ENCODE measurements around the gene TSPAN18. TPM values are rescaled to one million over a fixed set of nuclear protein-coding genes. Genes with fewer than 3 reads are reported as not detected.

The TSPAN18 gene
- total and polyA plus RNA-seq, 8 donors, result 27.2 to 85.8 (median 63.7) TPM

DNA sequence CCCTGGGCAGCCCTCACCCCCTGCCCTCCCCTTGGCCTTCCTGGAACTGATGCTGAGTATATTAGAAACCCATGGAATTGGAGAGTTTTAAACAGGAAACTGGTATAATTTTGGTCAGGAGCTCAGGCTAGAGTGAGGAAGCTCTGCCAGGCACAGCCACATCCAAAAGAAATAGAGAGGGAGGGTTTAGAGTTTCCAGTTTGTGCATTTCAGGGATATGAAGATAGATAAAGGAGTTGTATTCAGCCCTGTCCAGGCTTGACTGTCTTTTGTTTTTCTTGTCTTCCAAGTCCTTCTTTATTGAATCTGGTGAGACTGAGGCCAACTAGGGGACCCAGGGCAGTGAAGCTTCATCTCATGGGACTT, 71.8 kb downstream of the TSPAN18 start:
- ATAC-seq (no peak), DNase-seq (no peak)
- no peaks in the 10 kb centered on the region for H3K9me3 ChIP-seq
- H3K4me3 ChIP-seq, result no peak overlapping the region
- peaks cover 0 to 5% of the 10 kb centered on the region in 2 donors for H3K27me3 ChIP-seq
- H3K4me1 ChIP-seq, result no peaks in the 10 kb centered on the region
- TF ChIP-seq, protein P1, sequence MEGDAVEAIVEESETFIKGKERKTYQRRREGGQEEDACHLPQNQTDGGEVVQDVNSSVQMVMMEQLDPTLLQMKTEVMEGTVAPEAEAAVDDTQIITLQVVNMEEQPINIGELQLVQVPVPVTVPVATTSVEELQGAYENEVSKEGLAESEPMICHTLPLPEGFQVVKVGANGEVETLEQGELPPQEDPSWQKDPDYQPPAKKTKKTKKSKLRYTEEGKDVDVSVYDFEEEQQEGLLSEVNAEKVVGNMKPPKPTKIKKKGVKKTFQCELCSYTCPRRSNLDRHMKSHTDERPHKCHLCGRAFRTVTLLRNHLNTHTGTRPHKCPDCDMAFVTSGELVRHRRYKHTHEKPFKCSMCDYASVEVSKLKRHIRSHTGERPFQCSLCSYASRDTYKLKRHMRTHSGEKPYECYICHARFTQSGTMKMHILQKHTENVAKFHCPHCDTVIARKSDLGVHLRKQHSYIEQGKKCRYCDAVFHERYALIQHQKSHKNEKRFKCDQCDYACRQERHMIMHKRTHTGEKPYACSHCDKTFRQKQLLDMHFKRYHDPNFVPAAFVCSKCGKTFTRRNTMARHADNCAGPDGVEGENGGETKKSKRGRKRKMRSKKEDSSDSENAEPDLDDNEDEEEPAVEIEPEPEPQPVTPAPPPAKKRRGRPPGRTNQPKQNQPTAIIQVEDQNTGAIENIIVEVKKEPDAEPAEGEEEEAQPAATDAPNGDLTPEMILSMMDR (IDR thresholded peaks at IDR 0.05), result no peak
- no peaks in the 10 kb centered on the region for H3K36me3 ChIP-seq
- intact Hi-C loops (cut with DNase I), result no loop called here
- no peak overlapping the region for H3K27ac ChIP-seq

- DNase-seq, result no peak
- intact Hi-C loops (cut with DNase I), result no loop called here
- Histone ChIP-seq H3K4me1 (no peaks in the 10 kb centered on the region), H3K27me3 (peaks cover 0 to 5% of the 10 kb centered on the region in 2 donors), H3K27ac (no peak overlapping the region), H3K9me3 (no peaks in the 10 kb centered on the region), H3K4me3 (no peak overlapping the region), H3K36me3 (no peaks in the 10 kb centered on the region)
- ATAC-seq, result no peak
- TF ChIP-seq, protein P1 (IDR thresholded peaks at IDR 0.05), result no peak
These were observed 72.2 kb downstream of the TSPAN18 start for GRCh38 chr11:44799012-44799411.

GRCh38 chr11:44802347-44802746, 75.6 kb downstream of the TSPAN18 start:
- DNase-seq (no peak), ATAC-seq (no peak)
- H3K4me1 ChIP-seq, result no peaks in the 10 kb centered on the region
- H3K4me3 ChIP-seq, result no peak overlapping the region
- H3K36me3 ChIP-seq, result no peaks in the 10 kb centered on the region
- H3K27ac ChIP-seq, result no peak overlapping the region
- TF ChIP-seq, protein P1 (IDR thresholded peaks at IDR 0.05), result no peak
- H3K27me3 ChIP-seq, result peaks cover 0 to 5% of the 10 kb centered on the region in 2 donors
- no peaks in the 10 kb centered on the region for H3K9me3 ChIP-seq
- intact Hi-C loops (cut with DNase I), result no loop called here

DNA sequence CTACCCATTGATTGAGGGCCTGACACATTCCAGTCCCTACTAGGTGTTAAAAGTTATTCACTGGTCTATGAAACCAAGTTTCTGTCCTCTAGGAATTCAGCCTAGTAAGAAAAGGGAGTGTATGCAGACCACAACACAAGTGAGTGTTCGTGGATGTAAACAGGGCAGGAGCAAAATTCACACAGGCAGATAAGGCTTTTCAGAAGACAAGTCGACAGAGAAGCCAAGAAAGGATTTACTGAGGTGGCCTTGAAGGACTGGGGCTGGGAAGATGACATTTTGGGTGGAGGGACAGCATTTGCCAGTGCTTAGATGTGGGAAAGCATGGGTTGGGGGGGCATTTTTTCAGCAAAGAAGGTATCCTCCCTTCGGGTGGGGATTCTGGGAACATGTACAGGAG, 76.2 kb downstream of the TSPAN18 start:
- H3K27me3 ChIP-seq, result peaks cover 0 to 5% of the 10 kb centered on the region in 2 donors
- ATAC-seq (no peak), DNase-seq (peak in 1 of 4 donors; percentile 55)
- TF ChIP-seq, protein P1 (IDR thresholded peaks at IDR 0.05), result no peak
- H3K4me1 ChIP-seq, result no peaks in the 10 kb centered on the region
- no peak overlapping the region for H3K27ac ChIP-seq
- no peaks in the 10 kb centered on the region for H3K36me3 ChIP-seq
- H3K9me3 ChIP-seq, result no peaks in the 10 kb centered on the region
- intact Hi-C loops (cut with DNase I), result no loop called here
- no peak overlapping the region for H3K4me3 ChIP-seq

GRCh38 chr11:44804449-44805437, 78.0 kb downstream of the TSPAN18 start:
- Histone ChIP-seq H3K9me3 (no peaks in the 10 kb centered on the region), H3K4me1 (no peaks in the 10 kb centered on the region), H3K4me3 (no peak overlapping the region), H3K36me3 (no peaks in the 10 kb centered on the region), H3K27ac (no peak overlapping the region), H3K27me3 (no peaks in the 10 kb centered on the region)
- intact Hi-C loops (cut with DNase I), result no loop called here
- ATAC-seq (peak; percentile 13), DNase-seq (no peak)
- TF ChIP-seq, protein P1 (IDR thresholded peaks at IDR 0.05), result no peak
